ENCODE measurements around the gene ALDOC.

- no peak for TF ChIP-seq YY1 (IDR thresholded peaks at IDR 0.05; ENCODE audit: insufficient read depth, insufficient read length)
- TF ChIP-seq ZNF274 (IDR thresholded peaks at IDR 0.05; ENCODE audit: low read depth, low read length): no peak
Measured at GRCh38 chr17:28541439-28541838, 35.3 kb downstream of the ALDOC start.
